Mesenchymal stem cell (in vitro differentiated cells and primary cell): ENCODE results near the gene RPTOR.
"Not testable (repeated sequence)": the region's sequence is repeated elsewhere in the genome, so short reads cannot be mapped to it uniquely, and the experiment has no call there.

Source experiments
- DNase-seq: peaks from one replicate; pipeline ENCODE4 v3.0.0-alpha.2; 2013
- H2AFZ ChIP-seq: one replicate; pipeline ENCODE4 v1.6.1; 2013; ENCODE audit warnings: low read depth, mild to moderate bottlenecking, control low read depth, inconsistent platforms, low read length, moderate library complexity
- H2AK5ac ChIP-seq: 2 replicates; pipeline ENCODE4 v1.6.1; 2013; ENCODE audit warnings: low read length, moderate library complexity, mild to moderate bottlenecking, inconsistent platforms; ENCODE audit not compliant: severe bottlenecking
- H2BK120ac ChIP-seq: one replicate; pipeline ENCODE4 v1.6.1; 2013; ENCODE audit warnings: low read depth, mild to moderate bottlenecking, inconsistent platforms, low read length, moderate library complexity
- H2BK12ac ChIP-seq, 2 experiments: one replicate each; pipeline ENCODE4 v1.6.1; 2013; ENCODE audit warnings: inconsistent platforms in 2 of 2, low read length in 2 of 2, mild to moderate bottlenecking in 2 of 2, moderate library complexity in 2 of 2, control low read depth in 1 of 2
- H2BK15ac ChIP-seq: one replicate; pipeline ENCODE4 v1.6.1; 2013; ENCODE audit warnings: mild to moderate bottlenecking, low read depth, inconsistent platforms; ENCODE audit not compliant: poor library complexity, severe bottlenecking
- H2BK5ac ChIP-seq: 2 replicates; pipeline ENCODE4 v1.6.1; 2013; ENCODE audit warnings: low read depth, mild to moderate bottlenecking, low read length, control low read depth, inconsistent platforms; ENCODE audit not compliant: poor library complexity, severe bottlenecking
- H3K14ac ChIP-seq, 2 experiments: one replicate each; pipeline ENCODE4 v1.6.1; 2013; ENCODE audit warnings: inconsistent platforms in 2 of 2, low read length in 2 of 2, control low read depth in 1 of 2, mild to moderate bottlenecking in 1 of 2, moderate library complexity in 1 of 2
- H3K18ac ChIP-seq, 2 experiments: one replicate each; pipeline ENCODE4 v1.6.1; 2013; ENCODE audit warnings: inconsistent platforms in 2 of 2, low read length in 2 of 2, control low read depth in 1 of 2, low read depth in 1 of 2, mild to moderate bottlenecking in 1 of 2
- H3K23ac ChIP-seq, 2 experiments: one replicate each; pipeline ENCODE4 v1.6.1; 2013; ENCODE audit warnings: inconsistent platforms in 2 of 2, low read length in 2 of 2, mild to moderate bottlenecking in 2 of 2, moderate library complexity in 2 of 2, control low read depth in 1 of 2
- H3K27ac ChIP-seq: 2 replicates; pipeline ENCODE4 v1.5.1; 2013; ENCODE audit warnings: mild to moderate bottlenecking, moderate library complexity, low read length, control low read depth, inconsistent platforms; ENCODE audit not compliant: poor library complexity, severe bottlenecking
- H3K27me3 ChIP-seq, 2 experiments: 2 replicates each; pipeline versions ENCODE4 v1.6.1 to v1.7.0; 2013; ENCODE audit warnings: low read length in 2 of 2, mild to moderate bottlenecking in 2 of 2, moderate library complexity in 2 of 2, control low read depth in 1 of 2, inconsistent platforms in 1 of 2; ENCODE audit not compliant: control insufficient read depth in 1 of 2, insufficient read depth in 1 of 2
- H3K36me3 ChIP-seq, 2 experiments: 2 replicates each; pipeline versions ENCODE4 v1.6.1 to v1.7.0; 2013; ENCODE audit warnings: low read length in 2 of 2, control low read depth in 1 of 2, inconsistent platforms in 1 of 2, low read depth in 1 of 2, mild to moderate bottlenecking in 1 of 2; ENCODE audit not compliant: insufficient read depth in 2 of 2, control insufficient read depth in 1 of 2
- H3K4ac ChIP-seq, 2 experiments: one replicate each; pipeline ENCODE4 v1.6.1; 2013; ENCODE audit warnings: inconsistent platforms in 2 of 2, low read length in 2 of 2, mild to moderate bottlenecking in 2 of 2, moderate library complexity in 2 of 2, control low read depth in 1 of 2, low read depth in 1 of 2
- H3K4me1 ChIP-seq: 2 replicates; pipeline ENCODE4 v1.6.1; 2013; ENCODE audit warnings: low read depth, low read length, control low read depth; ENCODE audit not compliant: control insufficient read depth, insufficient read depth
- H3K4me2 ChIP-seq: 2 replicates; pipeline ENCODE4 v1.6.1; 2013; ENCODE audit warnings: low read length, mild to moderate bottlenecking, inconsistent platforms; ENCODE audit not compliant: poor library complexity, severe bottlenecking
- H3K4me3 ChIP-seq, 2 experiments: 2 replicates each; pipeline versions ENCODE4 v1.5.1 to v1.7.0; 2013; ENCODE audit warnings: low read length in 2 of 2, mild to moderate bottlenecking in 2 of 2, control low read depth in 1 of 2, low read depth in 1 of 2; ENCODE audit not compliant: insufficient read depth in 1 of 2
- H3K79me1 ChIP-seq: replicated peaks from 2 replicates; pipeline ENCODE4 v1.6.1; 2013; ENCODE audit warnings: mild to moderate bottlenecking, control low read depth, low read length, inconsistent platforms; ENCODE audit not compliant: poor library complexity, severe bottlenecking
- H3K9ac ChIP-seq: 2 replicates; pipeline ENCODE4 v1.7.0; 2013; ENCODE audit warnings: mild to moderate bottlenecking, low read length, moderate library complexity
- H3K9me3 ChIP-seq: 2 replicates; pipeline ENCODE4 v1.7.0; 2013; ENCODE audit warnings: mild to moderate bottlenecking, low read length; ENCODE audit not compliant: control insufficient read depth
- H4K8ac ChIP-seq: one replicate; pipeline ENCODE4 v1.6.1; 2013; ENCODE audit warnings: inconsistent platforms, mild to moderate bottlenecking, low read length, moderate library complexity
- H4K91ac ChIP-seq: one replicate; pipeline ENCODE4 v1.6.1; 2013; ENCODE audit warnings: mild to moderate bottlenecking, low read length, inconsistent platforms
- WGBS: methylation state at CpG from one replicate; pipeline ENCODE4 v1.1.7; 2013; ENCODE audit warnings: mixed read lengths; 5-methylcytosine and 5-hydroxymethylcytosine counted together

RPTOR gene

GRCh38 chr17:80698297-80698696 is 153.7 kb downstream of the RPTOR start:
- WGBS, result 96% methylated on average over 14 of the region's 14 CpGs
- no peak for DNase-seq

GRCh38 chr17:80699205-80699604 is 154.6 kb downstream of the RPTOR start:
- H2BK120ac ChIP-seq, H3K27ac ChIP-seq, H2AK5ac ChIP-seq, H3K27me3 ChIP-seq, H4K91ac ChIP-seq, H3K36me3 ChIP-seq, H3K4me3 ChIP-seq, H3K4ac ChIP-seq, H2AFZ ChIP-seq, H3K18ac ChIP-seq, H2BK5ac ChIP-seq, H3K23ac ChIP-seq, DNase-seq, H3K14ac ChIP-seq, H3K9ac ChIP-seq, H2BK15ac ChIP-seq, H2BK12ac ChIP-seq, H4K8ac ChIP-seq, H3K4me2 ChIP-seq, H3K9me3 ChIP-seq: not testable (repeated sequence)
- 97% methylated on average over 3 of the region's 3 CpGs for WGBS
- Histone ChIP-seq H3K79me1 (peaks cover 63% of the 10 kb centered on the region), H3K4me1 (peaks cover 19% of the 10 kb centered on the region)

More at GRCh38 chr17:80698297-80698696, 153.7 kb downstream of the RPTOR start:
- Histone ChIP-seq H2BK15ac (no peak overlapping the region), H3K4ac (peak overlapping the region in 1 of 2 experiments; percentile 3), H3K27me3 (no peaks in the 10 kb centered on the region), H3K36me3 (peaks cover 0 to 5% of the 10 kb centered on the region in 2 experiments), H3K4me3 (no peak overlapping the region), H3K4me2 (no peak overlapping the region), H3K14ac (no peak overlapping the region), H4K8ac (no peak overlapping the region), H2AFZ (no peak overlapping the region), H2BK120ac (no peak overlapping the region), H4K91ac (no peak overlapping the region), H3K4me1 (peaks cover 26% of the 10 kb centered on the region), H2BK5ac (no peak overlapping the region), H3K9me3 (no peaks in the 10 kb centered on the region), H3K9ac (no peak overlapping the region), H3K23ac (no peak overlapping the region), H3K79me1 (peaks cover 64% of the 10 kb centered on the region), H2BK12ac (no peak overlapping the region), H3K18ac (no peak overlapping the region), H3K27ac (no peak overlapping the region), H2AK5ac (no peak overlapping the region)

GRCh38 chr17:80701730-80702129 is 157.1 kb downstream of the RPTOR start:
- no peak for DNase-seq
- Histone ChIP-seq H2AK5ac (no peak overlapping the region), H2BK5ac (no peak overlapping the region), H2AFZ (no peak overlapping the region), H3K9me3 (no peaks in the 10 kb centered on the region), H3K9ac (no peak overlapping the region), H3K27me3 (no peaks in the 10 kb centered on the region), H3K18ac (no peak overlapping the region), H2BK120ac (no peak overlapping the region), H3K27ac (no peak overlapping the region), H3K4me3 (no peak overlapping the region), H3K14ac (no peak overlapping the region), H2BK12ac (no peak overlapping the region), H3K36me3 (peaks cover 0 to 6% of the 10 kb centered on the region in 2 experiments), H2BK15ac (no peak overlapping the region), H3K4me1 (peaks cover 8% of the 10 kb centered on the region), H4K8ac (no peak overlapping the region), H3K23ac (no peak overlapping the region), H4K91ac (no peak overlapping the region), H3K79me1 (peaks cover 55% of the 10 kb centered on the region), H3K4me2 (no peak overlapping the region), H3K4ac (no peak overlapping the region)
- WGBS, result 99% methylated on average over 9 of the region's 9 CpGs

- WGBS, result 94% methylated on average over 18 of the region's 18 CpGs
- H3K36me3 ChIP-seq, result peaks cover under 1 to 3% of the 10 kb centered on the region in 2 experiments
- H3K9ac ChIP-seq, result no peak overlapping the region
- peaks cover 52% of the 10 kb centered on the region for H3K79me1 ChIP-seq
- H2BK15ac ChIP-seq, result no peak overlapping the region
- H4K91ac ChIP-seq, result no peak overlapping the region
- H2BK5ac ChIP-seq, result no peak overlapping the region
- H3K14ac ChIP-seq, result no peak overlapping the region
- H3K9me3 ChIP-seq, result no peaks in the 10 kb centered on the region
- H2AK5ac ChIP-seq, result no peak overlapping the region
- no peak overlapping the region for H3K18ac ChIP-seq
- no peaks in the 10 kb centered on the region for H3K27me3 ChIP-seq
- H3K23ac ChIP-seq, result no peak overlapping the region
- peaks cover 8% of the 10 kb centered on the region for H3K4me1 ChIP-seq
- no peak overlapping the region for H3K4me2 ChIP-seq
- no peak overlapping the region for H3K4ac ChIP-seq
- DNase-seq, result no peak
- H2AFZ ChIP-seq, result no peak overlapping the region
- no peak overlapping the region for H3K27ac ChIP-seq
- no peak overlapping the region for H2BK12ac ChIP-seq
- H3K4me3 ChIP-seq, result no peak overlapping the region
- no peak overlapping the region for H4K8ac ChIP-seq
- no peak overlapping the region for H2BK120ac ChIP-seq
Measured at GRCh38 chr17:80702315-80703141, 157.9 kb downstream of the RPTOR start.
